Testis (tissue), 3 donors: ENCODE results near the gene ERBB2. TPM values are rescaled to one million over a fixed set of nuclear protein-coding genes. Genes with fewer than 3 reads are reported as not detected.
"Not testable (repeated sequence)": the region's sequence is repeated elsewhere in the genome, so short reads cannot be mapped to it uniquely, and the experiment has no call there.

Source experiments
- DNase-seq: peaks from one replicate; pipeline ENCODE4 v3.0.0-alpha.2; 2019
- H3K27ac ChIP-seq, 2 donors: fragments of 200-600 bp; sonication (generic); one replicate each; pipeline ENCODE4 v1.5.1; 2019
- H3K27me3 ChIP-seq: fragments of 200-600 bp; sonication (generic); one replicate; pipeline ENCODE4 v1.5.1; 2019
- H3K36me3 ChIP-seq: fragments of 200-600 bp; sonication (generic); one replicate; pipeline ENCODE4 v1.5.1; 2017; ENCODE audit warnings: low read depth; ENCODE audit errors: missing control alignments
- H3K4me1 ChIP-seq: fragments of 200-600 bp; sonication (generic); one replicate; pipeline ENCODE4 v1.5.1; 2019
- H3K4me3 ChIP-seq, 2 donors: fragments of 200-600 bp; sonication (generic); one replicate each; pipeline ENCODE4 v1.5.1; 2017 to 2019
- H3K9me3 ChIP-seq: fragments of 200-600 bp; sonication (generic); one replicate; pipeline ENCODE4 v1.5.1; 2017
- CTCF ChIP-seq, 3 experiments: fragments of 450-650 bp in 2 of 3; fragments of 200-600 bp in 1 of 3; sonication (generic) in 1 of 3; IDR thresholded peaks; one replicate each; pipeline ENCODE4 v1.5.1; 2016 to 2019; ENCODE audit warnings: antibody characterized with exemption in 3 of 3, mild to moderate bottlenecking in 2 of 3, moderate library complexity in 1 of 3
- POLR2A ChIP-seq: fragments of 450-650 bp; IDR thresholded peaks from one replicate; pipeline ENCODE4 v1.6.1; 2017; ENCODE audit warnings: antibody characterized with exemption, mild to moderate bottlenecking, moderate library complexity
- WGBS, 2 donors: methylation state at CpG; one replicate each; pipeline ENCODE4 v1.1.5; 2018; 5-methylcytosine and 5-hydroxymethylcytosine counted together
- intact Hi-C: fragments of 100-400 bp; cut with DNase I; formaldehyde crosslinking; loops from one replicate; pipeline ENCODE4 v1.15.1; 2023; ENCODE audit warnings: low total_unique reads
- polyA plus RNA-seq: library from polyadenylated mRNA; stranded (reverse); fragments of 350-450 nt; fragmentation: Illumina TruSeq; extraction: RNeasy Lipid Tissue Mini Kit (QIAGEN cat#74804); gene quantifications from one replicate; pipeline ENCODE4 v1.2.3, GENCODE V29; 2014; ENCODE audit warnings: low read depth, low replicate concordance; ENCODE audit not compliant: insufficient read depth
- total RNA-seq, 2 donors: library from RNA; depleted of rRNA; stranded (reverse); fragments of >200 nt; gene quantifications; one replicate each; pipeline ENCODE4 v1.2.3, GENCODE V29; 2016

The ERBB2 gene
- total and polyA plus RNA-seq, 3 donors from 2014 or later = 32.1 to 40.0 (median 32.1) TPM

GRCh38 chr17:39745335-39746144, 45.7 kb downstream of the ERBB2 start:
- no peaks in the 10 kb centered on the region for H3K9me3 ChIP-seq
- no peak for DNase-seq
- intact Hi-C loops = loop anchor here (5.0 kb wide), 1 partner anchor 118 kb away; the partner anchor contains the start of gene PPP1R1B
- no peak overlapping the region for H3K4me3 ChIP-seq
- H3K36me3 ChIP-seq = no peaks in the 10 kb centered on the region
- H3K27me3 ChIP-seq = no peaks in the 10 kb centered on the region
- no peak for TF ChIP-seq CTCF (IDR thresholded peaks at IDR 0.05)
- TF ChIP-seq POLR2A = no peak
- no peak overlapping the region for H3K27ac ChIP-seq
- 90 to 94% methylated on average over 10 to 23 of the region's 23 CpGs for WGBS, 2 donors
- H3K4me1 ChIP-seq = peaks cover 10% of the 10 kb centered on the region

DNA sequence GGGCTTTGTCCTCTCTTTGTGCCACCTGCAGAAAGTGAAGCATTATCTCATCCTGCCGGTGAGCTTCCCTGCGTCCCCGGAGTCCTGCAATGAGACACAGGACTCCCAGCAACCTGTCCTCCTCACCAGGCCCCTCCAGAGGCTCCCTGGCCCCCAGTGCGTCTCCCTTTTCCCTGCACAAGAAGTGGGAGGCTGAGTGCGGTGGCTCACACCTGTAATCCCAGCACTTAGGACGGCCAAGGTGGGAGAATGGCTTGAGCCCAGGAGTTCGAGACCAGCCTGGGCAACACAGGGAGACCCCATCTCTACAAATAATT, 46.2 kb downstream of the ERBB2 start:
- Histone ChIP-seq H3K27me3 (no peaks in the 10 kb centered on the region), H3K9me3 (no peaks in the 10 kb centered on the region), H3K36me3 (no peaks in the 10 kb centered on the region), H3K27ac (no peak overlapping the region), H3K4me3 (no peak overlapping the region), H3K4me1 (peaks cover 11% of the 10 kb centered on the region)
- DNase-seq = no peak
- intact Hi-C loops = loop anchor here (5.0 kb wide), 1 partner anchor 119 kb away; the partner anchor contains the start of gene PPP1R1B
- TF ChIP-seq CTCF (IDR thresholded peaks at IDR 0.05) (no peak), POLR2A (no peak)
- 93 to 98% methylated on average over 4 to 7 of the region's 7 CpGs for WGBS, 2 donors

DNA sequence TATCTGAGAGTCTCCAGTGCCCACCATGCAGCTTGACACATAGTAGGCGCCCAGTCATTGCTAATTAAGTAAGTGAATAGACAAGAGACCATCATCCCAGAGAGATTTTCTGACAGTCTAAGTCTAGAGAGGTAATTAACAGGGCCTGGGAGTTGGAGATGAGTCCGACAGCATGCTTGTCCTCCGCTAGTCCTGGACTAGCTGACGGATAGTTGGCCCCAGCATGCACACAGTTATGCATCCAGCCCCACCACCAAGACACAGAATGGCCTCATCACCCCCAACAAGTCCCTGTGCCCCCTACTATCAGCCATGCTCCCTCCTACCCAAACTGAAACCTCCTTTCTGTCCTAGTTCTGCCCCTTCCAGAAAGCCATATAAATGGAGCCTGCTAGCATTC, 47.9 kb downstream of the ERBB2 start:
- TF ChIP-seq POLR2A = no peak
- TF ChIP-seq CTCF (IDR thresholded peaks at IDR 0.05) = no peak
- DNase-seq = no peak
- H3K4me1 ChIP-seq = peaks cover 22% of the 10 kb centered on the region
- no peak overlapping the region for H3K27ac ChIP-seq
- H3K27me3 ChIP-seq = no peaks in the 10 kb centered on the region
- no peaks in the 10 kb centered on the region for H3K36me3 ChIP-seq
- no peak overlapping the region for H3K4me3 ChIP-seq
- no peaks in the 10 kb centered on the region for H3K9me3 ChIP-seq
- 96 to 100% methylated on average over 4 of the region's 4 CpGs for WGBS, 2 donors
- intact Hi-C loops = loop anchor here (5.0 kb wide), 1 partner anchor 120 kb away; the partner anchor contains the start of gene PPP1R1B

DNA sequence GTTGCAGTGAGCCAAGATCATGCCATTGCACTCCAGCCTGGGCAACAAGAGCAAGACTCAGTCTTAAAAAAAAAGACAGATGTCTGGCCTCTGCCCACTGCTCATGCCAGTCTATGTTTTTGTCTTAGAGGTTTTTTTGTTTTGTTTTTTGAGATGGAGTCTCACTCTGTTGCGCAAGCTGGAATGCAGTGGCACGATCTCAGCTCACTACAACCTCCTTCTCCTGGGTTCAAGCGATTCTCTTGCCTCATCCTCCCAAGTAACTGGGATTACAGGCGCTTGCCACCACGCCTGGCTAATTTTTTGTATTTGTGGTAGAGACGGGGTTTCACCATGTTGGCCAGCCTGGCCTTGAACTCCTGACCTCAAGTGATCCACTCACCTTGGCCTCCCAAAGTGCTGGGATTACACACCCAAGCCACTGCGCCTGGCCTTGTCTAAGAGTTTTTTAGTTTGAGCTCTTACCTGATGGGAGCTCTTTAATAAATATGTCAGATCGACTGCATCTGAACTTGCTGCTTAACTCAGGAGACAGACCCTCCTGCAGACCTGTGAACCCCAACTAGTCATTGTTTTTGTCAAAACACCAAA, 48.7 kb downstream of the ERBB2 start:
- not testable (repeated sequence) for H3K36me3 ChIP-seq, H3K9me3 ChIP-seq, H3K27ac ChIP-seq, H3K4me3 ChIP-seq, H3K27me3 ChIP-seq, DNase-seq
- intact Hi-C loops = loop anchor here (5.0 kb wide), 1 partner anchor 121 kb away; the partner anchor contains the start of gene PPP1R1B
- WGBS, 2 donors = 86 to 90% methylated on average over 8 of the region's 8 CpGs
- peaks cover 28% of the 10 kb centered on the region for H3K4me1 ChIP-seq

- H3K4me1 ChIP-seq = peaks cover 35% of the 10 kb centered on the region
- H3K27me3 ChIP-seq = no peaks in the 10 kb centered on the region
- H3K4me3 ChIP-seq = no peak overlapping the region
- H3K9me3 ChIP-seq = no peaks in the 10 kb centered on the region
- TF ChIP-seq CTCF (IDR thresholded peaks at IDR 0.05) (no peak), POLR2A (no peak)
- no peaks in the 10 kb centered on the region for H3K36me3 ChIP-seq
- WGBS, 2 donors = 66 to 75% methylated on average over 5 to 9 of the region's 9 CpGs
- no peak overlapping the region for H3K27ac ChIP-seq
- intact Hi-C loops = no loop called here
- peak; percentile 42 for DNase-seq
Measured at GRCh38 chr17:39750131-39751015, 50.5 kb downstream of the ERBB2 start.
